A549 treated with RU486 at 1 μM for 4 hours (cell line): Measurements from ENCODE around the gene MUC2. TPM values are rescaled to one million over a fixed set of nuclear protein-coding genes. Genes with fewer than 3 reads are reported as not detected.

ENCODE experiments used
- total RNA-seq: library from RNA; stranded (reverse); fragments of 200-300 nt; extraction: Qiagen RNA extraction; gene quantifications from 5 replicates; pipeline ENCODE4 v1.2.3, GENCODE V29; 2022; ENCODE audit warnings: low read depth

MUC2 gene
- 0.05 to 0.93 TPM (median 0.15 TPM) in 5 replicates for total RNA-seq

GRCh38 chr11:1074244-1075221 lies at the start of gene MUC2:
Gene MUC2, plus strand, starts transcription at chr11:1074874.

GRCh38 chr11:1036303-1036923 lies 38.3 kb upstream of the MUC2 start, which contains the start of gene MUC6:
Gene MUC6, minus strand, starts transcription at chr11:1036718. Its CDS starts 63 bp downstream, at chr11:1036655.

Other genes with a start within 250 kb of the MUC2 start
- 3.0 to 6.5 TPM (median 4.8 TPM) in 5 replicates for gene CRACR2B, start 247.0 kb upstream of the MUC2 start, total RNA-seq
- gene CD151, start 241.9 kb upstream of the MUC2 start, total RNA-seq = 723 to 833 TPM (median 723 TPM) in 5 replicates
- gene POLR2L, start 232.3 kb upstream of the MUC2 start, total RNA-seq = 556 to 746 TPM (median 619 TPM) in 5 replicates
- 107 to 186 TPM (median 164 TPM) in 5 replicates for gene TSPAN4, start 232.0 kb upstream of the MUC2 start, total RNA-seq
- gene CHID1, start 164.1 kb upstream of the MUC2 start, total RNA-seq = 71.3 to 80.2 TPM (median 74.5 TPM) in 5 replicates
- 27.8 to 37.0 TPM (median 35.6 TPM) in 5 replicates for gene AP2A2, start 149.0 kb upstream of the MUC2 start, total RNA-seq
- 0.01 TPM in 2 of 5 replicates, not detected in the others for gene MUC6, start 38.2 kb upstream of the MUC2 start, total RNA-seq
- gene MUC5AC, start 83.1 kb downstream of the MUC2 start, total RNA-seq = 1.9 to 4.0 TPM (median 3.4 TPM) in 5 replicates
- gene MUC5B, start 148.2 kb downstream of the MUC2 start, total RNA-seq = 1.8 to 7.7 TPM (median 2.5 TPM) in 5 replicates
- gene TOLLIP, start 234.8 kb downstream of the MUC2 start, total RNA-seq = 35.7 to 52.5 TPM (median 51.3 TPM) in 5 replicates